DMS79 treated with DMSO at 0.1 percent for 48 hours (cell line): ENCODE results near the gene ADGRD1.

ENCODE experiments used
- DNase-seq: peaks from one replicate; lab custom pipeline; 2025; lab: John Stamatoyannopoulos, UW

Gene ADGRD1

GRCh38 chr12:131025234-131025633 is 71.5 kb downstream of the ADGRD1 start:
- no peak for DNase-seq

- DNase-seq = no peak
Measured at GRCh38 chr12:131025939-131026702, 72.4 kb downstream of the ADGRD1 start.

- DNase-seq = no peak
Measured at GRCh38 chr12:131026754-131027153, 73.0 kb downstream of the ADGRD1 start.

- no peak for DNase-seq
Measured at GRCh38 chr12:131027264-131027663, 73.6 kb downstream of the ADGRD1 start.

GRCh38 chr12:131027876-131028586 is 74.3 kb downstream of the ADGRD1 start:
- DNase-seq = no peak

- DNase-seq = peak; percentile 35
Measured at GRCh38 chr12:131028587-131029338, 75.1 kb downstream of the ADGRD1 start.

- DNase-seq = no peak
Measured at GRCh38 chr12:131030472-131031328, 77.0 kb downstream of the ADGRD1 start.

GRCh38 chr12:131032082-131032750 is 78.5 kb downstream of the ADGRD1 start:
- DNase-seq = peak; percentile 16

- no peak for DNase-seq
Measured at GRCh38 chr12:131033486-131033885, 79.8 kb downstream of the ADGRD1 start.

- DNase-seq = no peak
Measured at GRCh38 chr12:131033886-131034482, 80.3 kb downstream of the ADGRD1 start.

GRCh38 chr12:131034631-131035244 is 81.0 kb downstream of the ADGRD1 start:
- DNase-seq = no peak

- no peak for DNase-seq
Measured at GRCh38 chr12:131035245-131035681, 81.6 kb downstream of the ADGRD1 start.

GRCh38 chr12:131038159-131038558 is 84.5 kb downstream of the ADGRD1 start:
- no peak for DNase-seq

GRCh38 chr12:131038961-131039950 is 85.5 kb downstream of the ADGRD1 start:
- DNase-seq = no peak

GRCh38 chr12:131040491-131040890 is 86.8 kb downstream of the ADGRD1 start:
- DNase-seq = no peak

GRCh38 chr12:131041216-131041967 is 87.7 kb downstream of the ADGRD1 start:
- peak; percentile 8 for DNase-seq

- DNase-seq = no peak
Measured at GRCh38 chr12:131041968-131042833, 88.5 kb downstream of the ADGRD1 start.
